Hepatocyte (in vitro differentiated cells): ENCODE measurements around the gene GLP2R. TPM values are rescaled to one million over a fixed set of nuclear protein-coding genes. Genes with fewer than 3 reads are reported as not detected.

Experiments used
- DNase-seq: peaks from one replicate; pipeline ENCODE4 v3.0.0-alpha.2; 2016; ENCODE audit warnings: low spot score
- H2AFZ ChIP-seq: fragments of 200-600 bp; sonication (generic); 2 replicates; pipeline ENCODE4 v1.6.0; 2016; ENCODE audit warnings: antibody characterized with exemption, mild to moderate bottlenecking
- H3K27ac ChIP-seq: fragments of 200-600 bp; sonication (generic); 2 replicates; pipeline ENCODE4 v1.5.1; 2016; ENCODE audit warnings: mild to moderate bottlenecking
- H3K27me3 ChIP-seq: fragments of 200-600 bp; sonication (generic); 2 replicates; pipeline ENCODE4 v1.6.1; 2016
- H3K36me3 ChIP-seq: fragments of 200-600 bp; sonication (generic); replicated peaks from 2 replicates; pipeline ENCODE4 v1.5.1; 2016; ENCODE audit warnings: low read depth; ENCODE audit not compliant: insufficient read depth
- H3K4me1 ChIP-seq: fragments of 200-600 bp; sonication (generic); 2 replicates; pipeline ENCODE4 v1.5.1; 2016; ENCODE audit warnings: mild to moderate bottlenecking, moderate library complexity; ENCODE audit not compliant: insufficient read depth
- H3K4me2 ChIP-seq: fragments of 200-600 bp; sonication (generic); 2 replicates; pipeline ENCODE4 v1.6.0; 2016
- H3K4me3 ChIP-seq: fragments of 200-600 bp; sonication (generic); 2 replicates; pipeline ENCODE4 v1.5.1; 2016; ENCODE audit warnings: mild to moderate bottlenecking
- H3K79me2 ChIP-seq: fragments of 200-600 bp; sonication (generic); 2 replicates; pipeline ENCODE4 v1.6.0; 2017; ENCODE audit warnings: mild to moderate bottlenecking
- H3K9me2 ChIP-seq: fragments of 200-600 bp; sonication (generic); replicated peaks from 2 replicates; pipeline ENCODE4 v1.6.0; 2017; ENCODE audit warnings: mild to moderate bottlenecking; ENCODE audit not compliant: insufficient read depth
- H3K9me3 ChIP-seq: fragments of 200-600 bp; sonication (generic); 2 replicates; pipeline ENCODE4 v1.5.1; 2016; ENCODE audit warnings: low read depth, mild to moderate bottlenecking
- H4K20me1 ChIP-seq: fragments of 200-600 bp; sonication (generic); 2 replicates; pipeline ENCODE4 v1.6.0; 2016; ENCODE audit warnings: mild to moderate bottlenecking; ENCODE audit not compliant: insufficient read depth, poor library complexity, severe bottlenecking
- CTCF ChIP-seq: fragments of 200-600 bp; sonication (generic); IDR thresholded peaks from 2 replicates; pipeline ENCODE4 v1.5.1; 2016; ENCODE audit warnings: antibody characterized with exemption, mild to moderate bottlenecking; ENCODE audit not compliant: poor library complexity
- EZH2 ChIP-seq: fragments of 200-600 bp; sonication (generic); IDR thresholded peaks from 2 replicates; pipeline ENCODE4 v1.6.1; 2016; ENCODE audit warnings: antibody characterized with exemption, mild to moderate bottlenecking, borderline replicate concordance
- EZH2phosphoT487 ChIP-seq: fragments of 200-600 bp; sonication (generic); IDR thresholded peaks from one replicate; pipeline ENCODE4 v1.6.1; 2018; ENCODE audit warnings: antibody characterized with exemption, mild to moderate bottlenecking, low read depth, moderate library complexity; ENCODE audit not compliant: unreplicated experiment, severe bottlenecking
- WGBS: methylation state at CpG from one replicate; pipeline ENCODE4 v1.1.6; 2016; ENCODE audit warnings: low lambda C conversion rate; ENCODE audit errors: missing lambda C conversion rate; 5-methylcytosine and 5-hydroxymethylcytosine counted together
- polyA plus RNA-seq: library from polyadenylated mRNA; unstranded; fragments of >200 nt; fragmentation: Nextera tagmentation; extraction: Ambion mirVana; gene quantifications from 2 replicates; pipeline ENCODE4 v1.2.1, GENCODE V29; 2016
- total RNA-seq: library from RNA; depleted of rRNA; stranded (reverse); fragments of >200 nt; gene quantifications from 2 replicates; pipeline ENCODE4 v1.2.3, GENCODE V29; 2014

GLP2R gene
- total and polyA plus RNA-seq, 2 experiments from 2014 or later: 1.5 to 3.3 TPM

- Histone ChIP-seq H3K4me2 (no peak overlapping the region), H3K27ac (no peak overlapping the region), H3K4me1 (peaks cover 16% of the 10 kb centered on the region), H3K4me3 (no peak overlapping the region), H3K9me3 (no peaks in the 10 kb centered on the region), H3K79me2 (no peaks in the 10 kb centered on the region), H3K36me3 (no peaks in the 10 kb centered on the region), H3K9me2 (no peaks in the 10 kb centered on the region), H2AFZ (no peak overlapping the region), H4K20me1 (no peaks in the 10 kb centered on the region), H3K27me3 (no peaks in the 10 kb centered on the region)
- TF ChIP-seq EZH2 (no peak), EZH2phosphoT487 (no peak), CTCF (no peak)
- WGBS: 90% methylated on average over 4 of the region's 4 CpGs
- DNase-seq: no peak
Measured at GRCh38 chr17:9845306-9845705, 19.6 kb downstream of the GLP2R start.

GRCh38 chr17:9850151-9850550 lies 24.4 kb downstream of the GLP2R start:
- H4K20me1 ChIP-seq: no peaks in the 10 kb centered on the region
- no peaks in the 10 kb centered on the region for H3K79me2 ChIP-seq
- H2AFZ ChIP-seq: no peak overlapping the region
- no peak overlapping the region for H3K4me3 ChIP-seq
- no peaks in the 10 kb centered on the region for H3K36me3 ChIP-seq
- no peak overlapping the region for H3K4me2 ChIP-seq
- H3K27ac ChIP-seq: no peak overlapping the region
- no peaks in the 10 kb centered on the region for H3K27me3 ChIP-seq
- TF ChIP-seq CTCF: no peak
- no peak for TF ChIP-seq EZH2phosphoT487
- TF ChIP-seq EZH2: no peak
- no peak for DNase-seq
- H3K9me2 ChIP-seq: no peaks in the 10 kb centered on the region
- 91% methylated on average over 5 of the region's 5 CpGs for WGBS
- no peaks in the 10 kb centered on the region for H3K9me3 ChIP-seq
- no peaks in the 10 kb centered on the region for H3K4me1 ChIP-seq

GRCh38 chr17:9854255-9854654 lies 28.5 kb downstream of the GLP2R start:
- Histone ChIP-seq H3K4me3 (no peak overlapping the region), H2AFZ (no peak overlapping the region), H3K4me1 (no peaks in the 10 kb centered on the region), H3K4me2 (no peak overlapping the region), H3K9me2 (no peaks in the 10 kb centered on the region), H3K36me3 (no peaks in the 10 kb centered on the region), H3K79me2 (no peaks in the 10 kb centered on the region), H3K9me3 (no peaks in the 10 kb centered on the region), H4K20me1 (no peaks in the 10 kb centered on the region), H3K27me3 (no peaks in the 10 kb centered on the region), H3K27ac (no peak overlapping the region)
- WGBS: 79% methylated on average over 5 of the region's 5 CpGs
- no peak for TF ChIP-seq CTCF
- TF ChIP-seq EZH2: no peak
- TF ChIP-seq EZH2phosphoT487: no peak
- DNase-seq: no peak

- Histone ChIP-seq H3K4me1 (no peaks in the 10 kb centered on the region), H3K4me3 (no peak overlapping the region), H3K4me2 (no peak overlapping the region), H2AFZ (no peak overlapping the region), H3K27me3 (no peaks in the 10 kb centered on the region), H3K79me2 (no peaks in the 10 kb centered on the region), H4K20me1 (no peaks in the 10 kb centered on the region), H3K27ac (no peak overlapping the region), H3K9me2 (no peaks in the 10 kb centered on the region), H3K9me3 (no peaks in the 10 kb centered on the region), H3K36me3 (no peaks in the 10 kb centered on the region)
- DNase-seq: no peak
- 64% methylated on average over 4 of the region's 4 CpGs for WGBS
- no peak for TF ChIP-seq CTCF
- TF ChIP-seq EZH2: no peak
Measured at GRCh38 chr17:9855036-9855435, 29.3 kb downstream of the GLP2R start.
